ENCODE results near the gene NRXN3.
"Not testable (repeated sequence)": the region's sequence is repeated elsewhere in the genome, so short reads cannot be mapped to it uniquely, and the experiment has no call there.

NRXN3 gene

DNA sequence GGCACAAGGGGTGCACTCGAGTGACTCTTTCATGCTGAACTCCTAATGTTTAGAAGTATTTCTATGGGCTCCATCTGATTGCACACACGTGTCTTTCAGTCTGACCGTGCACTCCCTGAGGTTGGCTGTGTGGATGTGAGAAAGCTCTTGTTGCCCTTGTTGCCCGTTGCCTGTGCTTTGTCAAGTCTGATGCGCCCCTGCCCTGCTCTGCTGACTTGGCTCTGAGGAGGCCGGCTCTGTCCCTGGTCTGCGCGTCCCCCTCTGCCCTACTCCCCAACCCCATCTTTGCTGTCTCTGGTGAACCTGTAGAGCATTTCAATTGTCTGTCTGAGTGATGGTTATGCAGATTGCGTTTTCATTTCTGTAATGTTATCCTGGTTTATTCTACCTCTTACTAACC lies 802.3 kb downstream of the NRXN3 start:
- no peak for DNase-seq

DNA sequence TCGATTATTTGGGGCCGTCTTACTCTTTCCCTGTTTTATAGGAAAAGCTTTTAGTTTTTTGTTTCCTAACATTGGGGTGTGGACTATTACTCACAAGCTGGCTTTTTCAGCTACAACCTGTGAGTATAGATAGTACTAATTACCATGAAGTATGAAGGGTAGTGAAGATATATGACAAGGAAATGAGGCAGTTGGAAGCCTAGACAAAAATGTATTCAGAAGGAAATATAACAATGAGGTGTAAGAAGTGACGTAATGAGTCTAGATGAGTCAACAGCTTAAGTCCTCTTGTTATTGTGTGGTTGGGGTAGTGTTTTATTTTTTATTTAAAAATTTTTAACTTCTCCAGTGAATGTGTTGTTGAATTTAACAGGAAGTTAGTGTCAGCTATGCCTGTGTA lies 804.5 kb downstream of the NRXN3 start:
- DNase-seq = no peak

DNA sequence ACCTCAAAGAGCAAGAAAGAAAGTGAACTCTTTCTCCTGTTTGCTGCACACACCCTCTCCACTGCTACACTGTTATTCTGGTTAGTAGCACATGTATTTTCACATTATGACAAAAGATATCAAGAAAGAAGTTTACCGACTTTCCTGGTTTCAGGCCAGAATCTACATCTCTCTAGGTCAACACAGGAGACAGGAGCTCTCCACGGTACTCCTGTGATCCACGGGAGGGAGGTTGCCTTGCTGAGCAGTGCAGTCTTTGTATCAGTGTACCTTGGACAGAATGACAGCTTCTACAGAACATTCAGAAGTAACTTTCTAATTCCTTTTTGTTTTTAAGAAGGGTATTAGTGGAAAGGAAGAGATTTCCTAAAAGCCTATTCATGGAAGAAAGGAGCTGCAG lies 805.6 kb downstream of the NRXN3 start:
- DNase-seq = no peak

DNA sequence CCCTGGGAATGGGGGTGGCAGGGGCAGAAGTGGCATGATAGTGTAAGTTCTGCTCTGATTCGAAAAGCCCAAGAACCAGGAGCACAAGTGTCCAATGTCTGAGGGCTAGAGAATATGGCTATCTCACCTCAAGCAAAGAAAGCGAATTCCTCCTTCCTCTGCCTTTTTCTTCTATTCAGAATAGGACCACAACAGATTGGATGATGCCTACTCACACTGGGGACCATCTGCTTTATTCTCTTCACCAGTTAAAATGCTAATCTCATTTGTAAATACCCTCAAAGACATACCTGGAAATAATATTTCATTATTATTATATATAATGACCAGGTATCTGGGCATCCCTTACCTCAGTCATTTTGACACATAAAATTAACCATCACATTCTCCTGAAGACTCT lies 808.7 kb downstream of the NRXN3 start:
- DNase-seq = no peak

DNA sequence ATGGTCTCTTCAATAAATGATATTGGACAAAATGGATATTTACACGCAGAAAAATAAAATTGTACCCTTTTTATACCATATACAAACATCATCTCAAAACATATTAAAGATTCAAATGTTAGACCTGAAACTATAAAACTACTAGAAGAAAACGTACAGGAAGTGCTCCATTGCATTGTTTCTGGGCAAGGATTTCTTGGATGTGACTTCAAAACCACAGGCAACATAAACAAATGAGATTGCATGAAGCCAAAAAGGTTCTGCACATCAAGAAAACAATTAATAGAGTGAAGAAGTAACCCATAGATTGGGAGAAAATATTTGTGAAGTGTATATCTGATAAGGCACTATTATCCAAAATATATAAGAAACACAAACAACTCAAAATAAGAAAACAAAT lies 812.4 kb downstream of the NRXN3 start:
- DNase-seq = no peak

DNA sequence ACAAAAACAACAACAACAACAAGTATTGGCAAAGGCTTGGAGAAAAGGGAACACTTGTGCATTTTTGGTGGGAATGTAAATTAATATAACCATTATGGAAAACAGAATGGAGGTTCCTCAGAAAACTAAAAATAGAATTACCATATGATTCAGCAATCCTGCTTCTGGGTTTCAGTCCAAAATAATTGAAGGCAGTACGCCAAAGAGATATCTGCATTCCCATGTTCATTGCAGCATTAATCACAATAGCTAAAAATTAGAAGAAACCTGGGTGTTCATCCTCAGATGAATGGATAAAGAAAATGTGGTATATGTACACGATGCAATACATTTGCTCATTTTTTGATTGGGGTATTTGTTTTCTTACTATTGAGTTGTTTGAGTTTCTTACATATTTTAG lies 813.0 kb downstream of the NRXN3 start:
- no peak for DNase-seq

DNA sequence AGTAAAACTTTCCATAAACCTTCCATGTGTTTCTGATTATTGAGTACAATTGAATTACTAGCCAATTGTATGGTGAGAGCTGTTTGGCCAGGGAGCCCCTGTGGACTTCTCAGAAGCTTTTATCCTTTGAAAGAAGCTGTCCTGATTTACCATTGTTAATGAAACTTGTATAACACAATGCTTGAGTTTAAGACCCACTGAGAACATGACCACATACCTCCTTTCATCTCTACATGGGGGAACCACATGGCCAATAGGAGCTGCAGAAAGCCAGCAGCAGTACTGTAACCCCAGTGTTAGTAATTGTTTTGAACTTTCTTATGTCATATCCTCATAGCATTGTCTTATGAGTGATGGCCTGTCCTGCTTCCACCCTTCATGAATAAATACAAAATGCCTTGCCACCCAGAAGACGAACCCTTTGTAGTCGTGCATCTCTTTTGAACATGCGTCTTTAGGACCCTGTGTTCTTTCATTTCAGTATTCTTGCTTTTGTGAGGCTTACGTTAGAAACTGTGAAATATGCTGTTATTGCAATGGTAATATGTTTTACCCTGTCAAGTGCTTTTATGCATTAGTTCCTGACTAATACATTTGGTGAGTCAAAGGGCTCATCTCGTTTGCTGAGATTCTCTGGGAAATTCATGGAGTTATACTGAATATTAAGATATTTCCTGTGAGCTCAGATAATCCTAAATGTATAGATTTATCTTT lies 815.7 kb downstream of the NRXN3 start:
- no peak for DNase-seq

DNA sequence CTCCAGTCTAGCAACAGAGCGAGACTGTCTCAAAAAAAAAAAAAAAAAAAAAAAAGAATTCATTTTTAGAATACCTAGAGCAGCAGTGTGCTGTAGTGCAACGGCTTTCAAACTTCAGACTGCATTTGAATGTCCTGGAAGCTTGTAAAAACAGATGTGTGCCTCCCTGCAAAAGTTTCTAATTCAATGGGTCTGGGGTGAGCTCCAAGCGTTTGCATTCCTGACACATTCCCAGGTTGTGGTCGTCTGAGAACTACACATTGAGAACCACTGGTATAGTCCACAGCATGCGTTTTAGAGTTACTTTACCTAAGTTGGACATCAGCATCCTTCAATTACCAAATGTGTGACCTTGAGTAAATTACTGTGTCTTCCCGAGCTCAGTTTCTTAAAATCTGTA lies 816.8 kb downstream of the NRXN3 start:
- DNase-seq = no peak

DNA sequence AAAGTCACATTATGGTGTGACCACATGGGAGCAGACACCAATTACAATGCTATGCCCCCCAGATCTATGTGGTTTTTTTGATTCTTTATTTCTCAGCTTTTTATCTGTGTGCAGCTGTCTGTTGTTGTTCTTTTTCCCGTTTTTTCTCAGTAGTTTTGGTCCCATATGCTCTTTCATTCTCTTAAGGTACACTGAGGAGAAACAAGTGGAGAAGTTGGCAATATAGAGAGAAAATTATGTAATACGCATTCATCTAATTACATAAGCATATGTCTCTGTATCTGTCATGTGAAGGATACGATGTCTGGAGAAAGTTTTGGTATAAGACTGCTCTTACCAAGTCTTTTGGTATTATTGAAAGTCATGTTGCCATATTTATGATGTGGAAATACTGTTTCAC lies 819.0 kb downstream of the NRXN3 start:
- no peak for DNase-seq

DNA sequence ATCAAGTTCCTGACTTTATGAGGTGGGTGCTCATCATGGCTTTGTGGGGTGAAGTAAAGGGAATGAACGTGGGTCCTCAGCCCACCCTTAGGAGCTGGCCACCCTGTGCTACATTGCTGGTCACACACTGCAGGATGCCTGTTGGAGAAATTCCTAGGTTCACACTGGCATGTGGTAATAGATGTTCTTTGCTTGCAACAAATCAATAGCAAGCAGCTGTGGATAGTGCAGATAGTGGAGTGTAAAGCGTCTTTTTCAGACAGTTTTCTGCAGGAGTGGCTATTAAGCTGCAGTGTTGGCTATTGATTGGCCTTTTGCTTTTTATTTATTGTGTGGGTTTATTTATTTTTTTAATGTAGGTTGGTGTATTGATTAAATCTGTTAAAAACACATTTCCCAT lies 822.7 kb downstream of the NRXN3 start:
- no peak for DNase-seq

DNA sequence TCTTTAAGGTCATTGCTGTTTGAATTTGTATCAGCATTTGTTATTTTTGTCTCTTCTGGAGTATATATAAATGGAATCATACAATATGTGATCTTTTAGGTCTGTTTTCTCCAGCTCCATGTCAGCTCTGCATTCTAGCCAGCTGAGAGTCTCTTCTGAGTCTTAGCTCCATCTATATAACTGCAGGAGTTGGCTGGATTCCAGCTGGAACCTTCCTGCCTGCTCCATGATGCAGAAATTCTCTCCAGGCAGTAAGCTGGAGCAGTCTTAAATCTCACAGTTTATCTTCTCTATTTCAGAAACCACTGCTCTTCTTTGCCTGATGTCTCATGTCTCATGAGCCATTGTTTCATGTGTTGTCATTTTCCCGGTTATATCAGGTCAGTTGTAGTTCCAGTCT lies 827.6 kb downstream of the NRXN3 start:
- DNase-seq = no peak

DNA sequence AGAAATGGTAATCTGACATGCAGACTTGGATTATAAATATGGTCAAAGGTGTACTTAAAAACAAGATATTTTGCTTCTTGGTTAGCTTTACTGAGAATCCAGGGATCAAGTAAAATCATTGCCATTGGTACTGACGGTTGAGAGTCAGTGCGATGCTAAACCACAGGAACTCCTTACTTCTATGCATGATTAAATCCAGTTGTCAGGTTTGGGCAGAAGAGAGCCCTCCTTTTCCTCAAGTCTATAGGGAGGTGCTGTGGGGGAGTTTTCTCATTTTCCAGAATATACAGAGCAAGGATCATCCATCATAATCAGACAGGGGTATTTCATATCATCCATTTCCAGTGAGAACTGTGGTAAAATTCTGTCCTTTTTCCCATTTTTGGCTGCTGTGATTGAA lies 839.1 kb downstream of the NRXN3 start:
- no peak for DNase-seq

DNA sequence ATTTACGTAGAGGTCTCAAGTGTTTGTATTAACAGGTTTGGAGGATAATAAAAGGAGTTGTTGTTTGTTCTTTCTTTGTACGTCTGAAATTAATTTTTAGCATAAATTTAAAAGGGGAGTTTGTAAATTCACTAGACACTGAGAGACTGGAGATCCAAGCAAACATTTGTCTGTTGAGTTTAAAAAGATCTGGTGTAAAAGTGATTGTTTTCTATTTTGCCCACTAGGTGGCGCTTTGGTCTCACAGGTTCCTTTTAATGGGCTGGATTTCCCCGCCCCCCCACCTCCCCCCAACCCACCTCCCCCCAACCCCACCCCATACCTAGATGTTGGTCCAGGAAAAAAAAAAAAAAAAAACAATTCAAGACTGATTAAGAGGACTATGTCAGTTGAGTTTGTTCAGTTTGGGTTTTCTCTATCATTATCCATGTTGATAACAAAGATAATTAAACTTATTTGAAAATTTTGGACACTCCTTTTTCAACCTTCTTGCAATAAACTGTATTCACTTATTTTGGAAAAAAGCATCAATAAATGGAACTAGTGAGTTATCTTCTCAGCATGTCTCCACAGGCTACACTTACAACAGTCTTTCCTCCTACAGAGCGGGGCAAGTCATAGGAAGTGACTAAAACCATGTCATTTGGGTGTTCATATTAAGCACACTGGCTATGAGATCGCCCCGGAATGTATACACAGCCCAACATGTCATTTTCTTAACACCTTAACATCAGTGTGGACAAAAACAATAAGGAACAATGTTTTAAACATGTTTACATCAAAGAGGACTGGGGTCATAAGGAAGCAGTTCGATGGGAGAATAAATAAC lies 841.1 kb downstream of the NRXN3 start:
- DNase-seq = no peak

DNA sequence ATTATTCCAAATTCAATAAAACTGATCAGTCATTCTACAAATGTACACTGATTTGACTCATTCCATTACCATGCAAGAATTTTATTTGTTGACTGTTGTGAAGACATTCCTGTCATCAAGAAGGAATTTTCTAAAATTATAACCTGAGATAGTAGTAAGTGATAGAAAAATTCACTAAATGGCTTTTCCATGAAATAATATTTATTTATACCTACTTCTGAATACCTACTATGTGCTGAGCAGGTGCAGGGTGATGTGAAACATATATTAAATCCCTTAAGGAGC lies 841.7 kb downstream of the NRXN3 start:
- DNase-seq = no peak

DNA sequence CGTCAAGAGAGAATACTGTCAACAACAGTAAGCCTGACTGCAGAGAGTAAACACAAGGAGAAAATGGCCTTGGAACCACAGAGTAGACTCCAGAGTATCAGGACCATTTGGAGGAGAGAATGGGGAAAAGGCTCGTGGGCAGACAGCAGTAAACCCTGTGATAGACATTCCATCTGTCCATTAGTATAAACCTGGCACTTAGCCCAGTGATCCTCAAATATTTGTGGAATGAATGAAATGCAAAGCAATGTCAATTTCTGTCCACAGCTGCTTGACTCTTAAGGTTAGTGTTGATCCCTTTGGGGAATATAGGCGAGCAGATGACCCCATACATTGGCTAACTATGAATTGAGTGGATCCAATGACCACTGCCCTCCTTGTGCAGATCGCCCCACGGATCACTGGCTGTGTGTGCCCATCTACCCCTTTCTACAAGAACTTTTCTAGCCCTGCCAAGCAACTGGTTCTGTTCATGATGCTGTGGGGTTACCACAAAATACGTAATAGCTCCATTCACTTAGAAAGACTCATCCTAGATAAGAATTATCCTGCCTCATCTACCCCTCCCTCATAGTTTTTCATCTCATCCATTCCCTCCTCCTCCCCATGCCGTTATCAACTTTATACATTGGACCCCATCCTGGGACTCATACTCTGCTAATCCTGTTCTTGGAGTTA lies 846.8 kb downstream of the NRXN3 start:
- DNase-seq = no peak

DNA sequence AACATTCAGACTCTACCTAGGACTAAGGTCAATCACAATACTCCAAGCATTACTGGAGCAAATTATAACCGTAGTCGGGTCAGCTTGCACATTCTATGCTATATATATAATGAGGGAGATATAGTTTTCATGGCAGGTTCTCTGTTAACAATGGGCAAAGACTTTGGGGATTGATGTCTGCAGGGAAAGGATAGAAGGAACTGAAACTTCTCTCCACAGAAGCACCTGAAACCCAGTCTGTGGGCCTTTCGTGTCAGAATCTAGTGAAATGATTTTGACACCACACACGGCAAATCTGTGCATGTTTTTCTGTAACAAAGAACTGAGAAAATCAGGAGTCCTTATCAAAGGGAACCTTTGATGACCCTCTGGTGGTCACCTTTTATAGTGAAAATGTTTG lies 847.4 kb downstream of the NRXN3 start:
- no peak for DNase-seq

DNA sequence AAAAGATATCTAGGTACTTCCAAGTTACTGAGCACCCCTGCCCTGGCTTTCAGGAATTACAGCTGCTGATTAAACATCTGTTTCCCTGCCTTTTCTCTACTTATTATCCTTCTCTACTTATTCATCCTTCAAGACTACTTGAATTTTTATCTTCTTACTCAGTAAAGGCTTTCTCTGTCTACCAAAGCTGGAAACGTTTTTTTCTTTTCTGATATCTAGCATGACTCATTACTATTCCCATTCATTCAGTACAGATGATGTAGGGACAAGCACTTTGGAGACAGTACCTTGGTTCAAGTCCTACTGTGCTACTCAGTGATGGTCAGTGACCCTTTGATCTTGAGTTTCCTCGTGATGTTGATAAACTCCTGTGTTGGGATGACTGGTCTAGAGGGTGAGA lies 848.7 kb downstream of the NRXN3 start:
- DNase-seq = no peak

DNA sequence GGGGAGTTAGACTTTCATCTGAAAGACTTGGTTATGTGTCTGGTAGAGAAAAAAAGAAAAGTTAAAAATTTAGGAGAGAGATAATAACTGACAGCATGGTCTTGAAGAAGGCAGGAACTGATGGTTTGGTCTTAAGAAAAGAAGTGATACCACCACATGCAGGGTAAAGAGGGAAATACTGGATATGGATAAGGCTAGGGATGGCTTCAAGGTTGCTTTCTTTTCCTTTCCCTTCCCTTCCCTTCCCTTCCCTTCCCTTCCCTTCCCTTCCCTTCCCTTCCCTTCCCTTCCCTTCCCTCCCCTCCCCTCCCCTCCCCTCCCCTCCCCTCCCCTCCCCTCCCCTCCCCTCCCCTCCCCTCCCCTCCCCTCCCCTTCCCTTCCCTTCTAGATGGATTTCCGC lies 849.7 kb downstream of the NRXN3 start:
- not testable (repeated sequence) for DNase-seq

DNA sequence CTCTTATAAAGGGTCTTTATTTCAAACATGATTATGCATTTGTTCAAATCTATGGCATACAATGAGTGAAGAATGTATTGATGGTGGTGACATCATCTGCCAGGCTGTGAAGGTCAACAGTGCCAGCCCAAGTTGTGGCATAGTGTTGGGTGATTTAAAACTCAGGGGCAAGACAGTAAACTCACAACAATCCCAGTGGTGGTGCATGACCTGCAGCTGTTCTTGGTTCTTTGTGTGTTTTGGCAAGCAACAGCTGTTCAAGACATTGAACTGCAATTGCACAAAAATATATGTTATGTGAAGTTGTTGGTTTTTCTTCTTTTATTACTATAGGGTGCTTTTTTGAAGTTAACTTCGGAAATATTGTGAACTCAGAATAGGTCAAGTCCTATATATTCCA lies 851.6 kb downstream of the NRXN3 start:
- no peak for DNase-seq

DNA sequence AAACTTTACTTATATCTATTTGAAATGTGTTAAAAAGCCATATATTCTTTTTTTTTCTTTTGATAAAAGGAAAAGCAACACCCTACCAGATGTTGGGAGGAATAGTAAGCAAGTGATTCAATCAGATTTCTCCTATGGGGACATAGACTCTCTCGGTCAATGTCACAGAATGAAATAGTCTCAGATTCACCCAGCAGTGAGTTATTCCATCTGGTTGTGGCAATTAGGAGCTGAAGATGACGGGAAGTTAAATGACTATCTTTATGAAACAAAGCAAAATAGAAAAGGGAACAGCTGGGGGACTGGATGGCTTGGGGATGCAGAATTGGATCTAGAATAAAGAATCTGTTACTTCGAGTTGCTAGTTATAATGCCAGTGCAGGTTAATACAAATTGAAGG lies 857.0 kb downstream of the NRXN3 start:
- DNase-seq = no peak

DNA sequence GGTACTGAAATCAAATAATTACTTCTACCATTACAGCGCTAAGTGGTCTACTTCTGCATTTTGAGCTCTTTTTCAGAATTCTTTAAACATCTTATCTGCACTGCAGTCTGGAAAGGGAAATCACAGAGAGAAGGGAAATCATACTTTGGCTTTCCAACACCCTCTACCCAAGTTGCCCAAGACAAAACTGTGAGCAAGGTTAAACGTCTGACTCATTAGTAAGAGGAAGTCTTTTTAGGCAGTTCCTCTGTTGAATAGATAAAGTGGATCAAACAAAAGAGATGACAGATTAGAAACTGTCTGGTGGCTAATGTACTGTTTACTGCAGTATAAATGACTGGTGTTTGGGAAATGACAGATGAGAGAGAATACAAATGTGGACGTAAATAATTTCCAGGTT lies 858.1 kb downstream of the NRXN3 start:
- no peak for DNase-seq

DNA sequence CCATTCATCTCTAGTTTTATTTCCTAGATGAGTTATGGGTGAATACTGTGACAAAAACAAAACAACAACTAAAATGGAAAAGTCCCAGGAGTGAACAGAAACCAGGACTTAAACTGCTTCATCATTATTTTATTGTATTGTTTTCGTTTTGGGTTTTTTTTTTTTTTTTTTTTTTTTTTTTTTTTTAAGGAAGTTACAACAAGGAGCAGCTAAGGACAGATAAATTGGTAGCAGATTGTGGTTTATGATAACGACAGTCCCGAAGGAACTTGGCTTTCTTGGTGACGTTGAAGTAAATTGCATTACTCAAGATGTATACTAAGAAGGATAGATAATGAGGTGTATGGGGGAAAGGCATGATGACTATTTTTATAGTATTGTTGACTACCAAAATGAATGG lies 866.3 kb downstream of the NRXN3 start:
- no peak for DNase-seq

DNA sequence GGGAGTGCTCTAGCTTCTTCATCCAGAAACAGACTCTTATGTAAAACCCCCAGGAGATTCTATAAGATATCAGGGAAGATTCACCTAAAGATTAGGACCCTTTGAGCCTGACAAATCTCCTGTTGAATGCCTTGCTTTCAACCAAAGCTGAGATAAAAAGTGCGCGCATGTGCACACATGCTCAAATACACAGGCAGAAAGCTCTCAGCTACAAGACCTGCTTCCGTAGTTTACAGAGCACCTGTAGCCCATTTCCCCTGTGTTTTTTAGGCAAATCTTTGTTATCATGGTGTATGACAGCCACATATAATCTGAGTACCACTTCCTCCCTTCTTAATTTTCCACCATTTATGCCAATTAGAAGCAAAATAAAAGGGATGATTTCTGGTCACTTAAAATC lies 866.9 kb downstream of the NRXN3 start:
- DNase-seq = no peak

DNA sequence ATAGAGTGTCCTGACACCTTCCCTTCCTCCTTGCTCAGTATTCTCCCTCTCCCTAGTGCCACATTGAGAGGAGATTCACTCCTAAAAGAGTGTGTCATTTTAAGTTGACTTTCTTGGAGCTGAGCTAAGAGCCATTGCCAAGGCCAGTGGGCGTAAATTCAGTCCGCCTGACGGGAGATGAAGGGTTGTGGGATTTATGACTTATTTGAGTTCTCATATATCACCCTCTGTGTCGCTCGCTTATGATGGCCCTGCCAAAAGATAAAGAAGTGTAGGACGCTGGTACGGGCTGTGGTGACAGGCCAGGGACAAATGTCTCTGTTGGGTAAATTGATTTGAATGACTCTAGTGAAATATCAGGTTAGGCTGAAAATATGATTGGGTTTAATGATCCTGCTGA lies 867.4 kb downstream of the NRXN3 start:
- DNase-seq = no peak
